Measurements from ENCODE around the gene TPRG1.

Gene TPRG1

GRCh38 chr3:189165092-189165612, 6.6 kb upstream of the TPRG1 start:
- no peak overlapping the region for H2BK5ac ChIP-seq (ENCODE audit: low read depth, low read length, poor library complexity, severe bottlenecking)
- H2BK15ac ChIP-seq (ENCODE audit: low read depth, poor library complexity, severe bottlenecking): no peak overlapping the region
- DNase-seq: no peak
- no peak overlapping the region for H3K18ac ChIP-seq (ENCODE audit: low read depth in 1 of 2, low read length in 2 of 2)
- no peak overlapping the region for H2BK120ac ChIP-seq (ENCODE audit: low read depth, low read length)
- no peak overlapping the region for H2AK5ac ChIP-seq (ENCODE audit: low read length, severe bottlenecking)
- H3K4me1 ChIP-seq (ENCODE audit: control insufficient read depth, insufficient read depth, low read depth, low read length): no peaks in the 10 kb centered on the region
- no peak overlapping the region for H2AFZ ChIP-seq (ENCODE audit: low read depth, low read length)
- no peaks in the 10 kb centered on the region for H3K79me1 ChIP-seq (replicated peaks; ENCODE audit: low read length, poor library complexity, severe bottlenecking)
- H3K4me3 ChIP-seq (ENCODE audit: insufficient read depth in 1 of 2, low read depth in 1 of 2, low read length in 2 of 2): no peak overlapping the region
- H3K27me3 ChIP-seq (ENCODE audit: control insufficient read depth in 1 of 2, insufficient read depth in 1 of 2, low read length in 2 of 2): no peaks in the 10 kb centered on the region
- no peak overlapping the region for H3K14ac ChIP-seq (ENCODE audit: low read length in 2 of 2)
- H4K91ac ChIP-seq (ENCODE audit: low read length): no peak overlapping the region
- no peaks in the 10 kb centered on the region for H3K36me3 ChIP-seq (ENCODE audit: control insufficient read depth in 1 of 2, insufficient read depth in 2 of 2, low read depth in 1 of 2, low read length in 2 of 2)
- no peak overlapping the region for H3K9ac ChIP-seq (ENCODE audit: low read length)
- 95% methylated on average over 4 of the region's 6 CpGs for WGBS
- H3K27ac ChIP-seq (ENCODE audit: low read length, poor library complexity, severe bottlenecking): no peak overlapping the region
- no peak overlapping the region for H3K4me2 ChIP-seq (ENCODE audit: low read length, poor library complexity, severe bottlenecking)
- no peak overlapping the region for H3K23ac ChIP-seq (ENCODE audit: low read length in 2 of 2)
- no peak overlapping the region for H2BK12ac ChIP-seq (ENCODE audit: low read length in 2 of 2)
- no peaks in the 10 kb centered on the region for H3K9me3 ChIP-seq (ENCODE audit: control insufficient read depth, low read length)
- no peak overlapping the region for H4K8ac ChIP-seq (ENCODE audit: low read length)
- no peak overlapping the region for H3K4ac ChIP-seq (ENCODE audit: low read depth in 1 of 2, low read length in 2 of 2)

DNA sequence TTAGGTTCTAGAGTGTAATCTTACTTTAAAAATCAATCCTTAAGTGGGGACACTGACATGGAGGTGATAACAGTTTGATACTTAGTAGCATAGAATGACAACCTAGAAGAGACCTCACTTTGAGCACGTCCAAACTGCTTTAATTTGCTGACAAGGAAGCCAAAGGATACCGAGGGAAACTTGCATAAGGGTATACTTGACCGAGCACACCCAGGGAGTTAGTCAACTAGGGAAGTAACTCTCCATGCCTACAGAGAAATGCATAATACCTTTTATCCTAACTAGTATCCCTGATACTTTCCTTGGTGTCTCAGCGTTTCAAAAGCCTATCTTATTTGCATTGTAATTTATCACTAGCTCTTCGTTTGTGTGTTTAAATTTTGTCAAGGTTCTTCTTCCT, 5.5 kb upstream of the TPRG1 start:
- Histone ChIP-seq H3K9ac (ENCODE audit: low read length) (no peak overlapping the region), H2BK5ac (ENCODE audit: low read depth, low read length, poor library complexity, severe bottlenecking) (no peak overlapping the region), H4K91ac (ENCODE audit: low read length) (no peak overlapping the region), H2BK120ac (ENCODE audit: low read depth, low read length) (no peak overlapping the region), H2BK15ac (ENCODE audit: low read depth, poor library complexity, severe bottlenecking) (no peak overlapping the region), H3K4me3 (ENCODE audit: insufficient read depth in 1 of 2, low read depth in 1 of 2, low read length in 2 of 2) (no peak overlapping the region), H3K14ac (ENCODE audit: low read length in 2 of 2) (no peak overlapping the region), H3K79me1 (replicated peaks; ENCODE audit: low read length, poor library complexity, severe bottlenecking) (no peaks in the 10 kb centered on the region), H3K18ac (ENCODE audit: low read depth in 1 of 2, low read length in 2 of 2) (no peak overlapping the region), H2AK5ac (ENCODE audit: low read length, severe bottlenecking) (no peak overlapping the region), H3K23ac (ENCODE audit: low read length in 2 of 2) (no peak overlapping the region), H2BK12ac (ENCODE audit: low read length in 2 of 2) (no peak overlapping the region), H3K36me3 (ENCODE audit: control insufficient read depth in 1 of 2, insufficient read depth in 2 of 2, low read depth in 1 of 2, low read length in 2 of 2) (no peaks in the 10 kb centered on the region), H4K8ac (ENCODE audit: low read length) (no peak overlapping the region), H3K4me2 (ENCODE audit: low read length, poor library complexity, severe bottlenecking) (no peak overlapping the region), H3K27ac (ENCODE audit: low read length, poor library complexity, severe bottlenecking) (no peak overlapping the region), H3K4ac (ENCODE audit: low read depth in 1 of 2, low read length in 2 of 2) (no peak overlapping the region), H3K9me3 (ENCODE audit: control insufficient read depth, low read length) (no peaks in the 10 kb centered on the region), H3K4me1 (ENCODE audit: control insufficient read depth, insufficient read depth, low read depth, low read length) (no peaks in the 10 kb centered on the region), H3K27me3 (ENCODE audit: control insufficient read depth in 1 of 2, insufficient read depth in 1 of 2, low read length in 2 of 2) (no peaks in the 10 kb centered on the region), H2AFZ (ENCODE audit: low read depth, low read length) (no peak overlapping the region)
- WGBS: 84% methylated on average over 3 of the region's 5 CpGs
- no peak for DNase-seq

DNA sequence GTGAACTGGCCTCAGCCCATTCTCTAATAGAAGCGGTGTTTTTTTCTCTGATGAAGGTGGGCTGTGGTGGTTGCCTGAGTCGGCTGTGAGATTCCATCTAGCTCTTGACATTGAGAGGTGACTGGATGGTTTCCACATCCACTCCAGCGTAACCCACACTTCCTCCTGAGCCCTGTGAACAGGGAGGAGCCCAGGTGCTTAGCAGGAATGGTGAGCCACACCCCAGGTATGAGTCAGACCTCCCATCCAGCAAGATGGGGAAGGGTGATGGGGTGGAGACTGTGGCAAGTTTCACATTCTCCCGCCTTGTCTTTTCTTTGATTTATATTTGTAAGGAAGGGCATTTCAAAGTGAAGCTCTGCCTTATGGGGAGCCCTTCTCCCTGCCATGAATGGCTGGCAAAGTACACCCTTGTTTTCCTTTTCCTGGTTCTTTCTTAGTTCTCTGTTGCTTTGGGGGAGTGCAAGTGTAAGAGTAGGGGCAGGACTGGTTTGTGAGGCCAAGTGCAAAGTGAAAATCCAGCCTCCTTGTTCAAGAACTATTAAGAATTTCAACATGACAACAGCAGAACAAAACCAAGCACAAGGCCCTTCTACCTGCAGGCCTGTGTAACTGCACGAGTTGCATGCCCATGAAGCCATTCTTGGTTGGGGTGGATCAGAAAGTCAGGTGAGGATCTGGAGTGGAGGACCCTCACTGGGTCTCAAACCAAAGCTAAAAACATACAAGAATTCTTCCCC, 4.6 kb upstream of the TPRG1 start:
- no peak overlapping the region for H2AFZ ChIP-seq (ENCODE audit: low read depth, low read length)
- H3K4me3 ChIP-seq (ENCODE audit: insufficient read depth in 1 of 2, low read depth in 1 of 2, low read length in 2 of 2): no peak overlapping the region
- H3K36me3 ChIP-seq (ENCODE audit: control insufficient read depth in 1 of 2, insufficient read depth in 2 of 2, low read depth in 1 of 2, low read length in 2 of 2): no peaks in the 10 kb centered on the region
- H2BK5ac ChIP-seq (ENCODE audit: low read depth, low read length, poor library complexity, severe bottlenecking): no peak overlapping the region
- 84% methylated on average over 4 of the region's 5 CpGs for WGBS
- H2BK15ac ChIP-seq (ENCODE audit: low read depth, poor library complexity, severe bottlenecking): no peak overlapping the region
- no peaks in the 10 kb centered on the region for H3K9me3 ChIP-seq (ENCODE audit: control insufficient read depth, low read length)
- no peak overlapping the region for H3K4ac ChIP-seq (ENCODE audit: low read depth in 1 of 2, low read length in 2 of 2)
- no peak overlapping the region for H3K18ac ChIP-seq (ENCODE audit: low read depth in 1 of 2, low read length in 2 of 2)
- DNase-seq: no peak
- no peaks in the 10 kb centered on the region for H3K79me1 ChIP-seq (replicated peaks; ENCODE audit: low read length, poor library complexity, severe bottlenecking)
- no peak overlapping the region for H2BK120ac ChIP-seq (ENCODE audit: low read depth, low read length)
- H3K23ac ChIP-seq (ENCODE audit: low read length in 2 of 2): no peak overlapping the region
- no peak overlapping the region for H3K27ac ChIP-seq (ENCODE audit: low read length, poor library complexity, severe bottlenecking)
- H4K91ac ChIP-seq (ENCODE audit: low read length): no peak overlapping the region
- H2AK5ac ChIP-seq (ENCODE audit: low read length, severe bottlenecking): no peak overlapping the region
- H3K4me1 ChIP-seq (ENCODE audit: control insufficient read depth, insufficient read depth, low read depth, low read length): no peaks in the 10 kb centered on the region
- H3K4me2 ChIP-seq (ENCODE audit: low read length, poor library complexity, severe bottlenecking): no peak overlapping the region
- no peak overlapping the region for H3K9ac ChIP-seq (ENCODE audit: low read length)
- H4K8ac ChIP-seq (ENCODE audit: low read length): no peak overlapping the region
- H3K14ac ChIP-seq (ENCODE audit: low read length in 2 of 2): no peak overlapping the region
- no peak overlapping the region for H2BK12ac ChIP-seq (ENCODE audit: low read length in 2 of 2)
- no peaks in the 10 kb centered on the region for H3K27me3 ChIP-seq (ENCODE audit: control insufficient read depth in 1 of 2, insufficient read depth in 1 of 2, low read length in 2 of 2)

- Histone ChIP-seq H3K27me3 (ENCODE audit: control insufficient read depth in 1 of 2, insufficient read depth in 1 of 2, low read length in 2 of 2) (no peaks in the 10 kb centered on the region), H3K79me1 (replicated peaks; ENCODE audit: low read length, poor library complexity, severe bottlenecking) (no peaks in the 10 kb centered on the region), H3K4me1 (ENCODE audit: control insufficient read depth, insufficient read depth, low read depth, low read length) (no peaks in the 10 kb centered on the region), H3K27ac (ENCODE audit: low read length, poor library complexity, severe bottlenecking) (no peak overlapping the region), H3K4ac (ENCODE audit: low read depth in 1 of 2, low read length in 2 of 2) (no peak overlapping the region), H3K36me3 (ENCODE audit: control insufficient read depth in 1 of 2, insufficient read depth in 2 of 2, low read depth in 1 of 2, low read length in 2 of 2) (no peaks in the 10 kb centered on the region), H4K91ac (ENCODE audit: low read length) (no peak overlapping the region), H3K9me3 (ENCODE audit: control insufficient read depth, low read length) (no peaks in the 10 kb centered on the region), H3K14ac (ENCODE audit: low read length in 2 of 2) (no peak overlapping the region), H2AFZ (ENCODE audit: low read depth, low read length) (no peak overlapping the region), H3K18ac (ENCODE audit: low read depth in 1 of 2, low read length in 2 of 2) (no peak overlapping the region), H2BK12ac (ENCODE audit: low read length in 2 of 2) (no peak overlapping the region), H4K8ac (ENCODE audit: low read length) (no peak overlapping the region), H2BK5ac (ENCODE audit: low read depth, low read length, poor library complexity, severe bottlenecking) (no peak overlapping the region), H3K4me2 (ENCODE audit: low read length, poor library complexity, severe bottlenecking) (no peak overlapping the region), H3K4me3 (ENCODE audit: insufficient read depth in 1 of 2, low read depth in 1 of 2, low read length in 2 of 2) (no peak overlapping the region), H3K9ac (ENCODE audit: low read length) (no peak overlapping the region), H3K23ac (ENCODE audit: low read length in 2 of 2) (no peak overlapping the region), H2AK5ac (ENCODE audit: low read length, severe bottlenecking) (no peak overlapping the region), H2BK15ac (ENCODE audit: low read depth, poor library complexity, severe bottlenecking) (no peak overlapping the region), H2BK120ac (ENCODE audit: low read depth, low read length) (no peak overlapping the region)
- no CpG with 5 or more reads among the region's 1 CpG for WGBS
- DNase-seq: no peak
Measured at GRCh38 chr3:189168711-189169110, 3.1 kb upstream of the TPRG1 start.

Data from mesenchymal stem cell (in vitro differentiated cells and primary cell).